Lower leg skin (tissue), 3 donors: ENCODE measurements around the gene SENP2.

Source experiments
- POLR2A ChIP-seq, 2 donors: fragments of 450-650 bp; IDR thresholded peaks; one replicate each; pipeline ENCODE4 v1.6.1; 2016 to 2017; ENCODE audit warnings: antibody characterized with exemption in 2 of 2, mild to moderate bottlenecking in 1 of 2, moderate library complexity in 1 of 2
- TF ChIP-seq, protein P1 (sequence below), 3 donors: fragments of 450-650 bp; IDR thresholded peaks; one replicate each; pipeline ENCODE4 v1.5.1; 2016; ENCODE audit warnings: antibody characterized with exemption in 3 of 3, mild to moderate bottlenecking in 3 of 3, moderate library complexity in 2 of 3

DNA sequence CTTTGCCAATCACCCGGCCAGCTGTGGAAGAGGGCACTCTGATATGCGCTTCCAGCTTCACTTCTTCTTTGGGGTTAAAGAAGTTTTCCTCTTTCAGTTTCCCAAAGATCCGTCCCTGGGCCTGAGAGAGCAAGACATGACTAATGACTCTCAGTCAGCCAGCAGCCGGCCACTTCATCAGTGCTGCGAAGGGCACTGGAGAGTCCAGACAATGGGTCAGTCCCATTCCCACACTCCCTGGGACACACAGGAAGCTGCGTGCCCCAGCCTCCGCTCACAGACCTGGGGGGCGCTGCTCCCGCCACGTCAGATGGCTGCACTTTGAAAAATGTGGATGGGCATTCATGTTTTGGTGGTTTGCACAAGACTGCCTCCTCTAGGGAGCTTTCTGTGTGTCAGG is 63.3 kb downstream of the SENP2 start:
- no peak for TF ChIP-seq POLR2A (IDR thresholded peaks at IDR 0.05)
- TF ChIP-seq, protein P1, sequence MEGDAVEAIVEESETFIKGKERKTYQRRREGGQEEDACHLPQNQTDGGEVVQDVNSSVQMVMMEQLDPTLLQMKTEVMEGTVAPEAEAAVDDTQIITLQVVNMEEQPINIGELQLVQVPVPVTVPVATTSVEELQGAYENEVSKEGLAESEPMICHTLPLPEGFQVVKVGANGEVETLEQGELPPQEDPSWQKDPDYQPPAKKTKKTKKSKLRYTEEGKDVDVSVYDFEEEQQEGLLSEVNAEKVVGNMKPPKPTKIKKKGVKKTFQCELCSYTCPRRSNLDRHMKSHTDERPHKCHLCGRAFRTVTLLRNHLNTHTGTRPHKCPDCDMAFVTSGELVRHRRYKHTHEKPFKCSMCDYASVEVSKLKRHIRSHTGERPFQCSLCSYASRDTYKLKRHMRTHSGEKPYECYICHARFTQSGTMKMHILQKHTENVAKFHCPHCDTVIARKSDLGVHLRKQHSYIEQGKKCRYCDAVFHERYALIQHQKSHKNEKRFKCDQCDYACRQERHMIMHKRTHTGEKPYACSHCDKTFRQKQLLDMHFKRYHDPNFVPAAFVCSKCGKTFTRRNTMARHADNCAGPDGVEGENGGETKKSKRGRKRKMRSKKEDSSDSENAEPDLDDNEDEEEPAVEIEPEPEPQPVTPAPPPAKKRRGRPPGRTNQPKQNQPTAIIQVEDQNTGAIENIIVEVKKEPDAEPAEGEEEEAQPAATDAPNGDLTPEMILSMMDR (IDR thresholded peaks at IDR 0.05), result no peak
